A549 treated with CpdA at 1 μM for 4 hours (cell line): ENCODE data around the gene KCNIP4. TPM values are rescaled to one million over a fixed set of nuclear protein-coding genes. Genes with fewer than 3 reads are reported as not detected.

Experiments
- total RNA-seq: library from RNA; stranded (reverse); fragments of 200-300 nt; extraction: Qiagen RNA extraction; gene quantifications from 5 replicates; pipeline ENCODE4 v1.2.3, GENCODE V29; 2022; ENCODE audit warnings: low read depth

KCNIP4 gene
- total RNA-seq, result not detected in 5 replicates

GRCh38 chr4:21948347-21949072, at the start of gene KCNIP4:
Gene KCNIP4, minus strand, starts transcription at chr4:21948772.

GRCh38 chr4:20700007-20700761, 1248.4 kb downstream of the KCNIP4 start, which contains the start of gene PACRGL:
Gene PACRGL, plus strand, starts transcription at chr4:20700458. Its CDS starts 4,024 bp downstream, at chr4:20704482.

